ENCODE measurements around the gene SCML1. TPM values are rescaled to one million over a fixed set of nuclear protein-coding genes. Genes with fewer than 3 reads are reported as not detected.

Gene SCML1
- total RNA-seq, 1 experiment from 2014 or later, result 26.4 TPM

GRCh38 chrX:17788956-17789562 is 51.8 kb downstream of the SCML1 start:
- no peak for DNase-seq (ENCODE audit: low spot score)

DNA sequence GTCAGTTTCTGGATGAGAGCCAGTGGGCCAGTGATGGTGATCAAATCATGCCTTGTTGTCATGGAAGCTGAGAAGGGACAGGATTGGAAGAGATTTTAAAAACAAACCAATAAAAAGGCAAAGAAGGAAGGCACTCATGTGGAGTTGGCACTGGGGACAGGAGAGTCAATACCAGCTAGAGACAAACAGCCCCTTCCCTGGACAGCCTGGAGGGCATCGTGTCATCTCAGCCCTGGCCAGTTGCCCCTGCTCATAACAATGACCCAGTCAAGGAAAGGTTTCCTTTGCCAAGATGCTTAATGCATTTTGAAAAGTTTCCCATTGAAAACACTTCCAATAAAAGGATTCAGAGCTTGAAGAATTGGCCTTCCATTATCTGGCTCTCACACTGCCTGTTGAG is 55.5 kb downstream of the SCML1 start:
- DNase-seq (ENCODE audit: low spot score), result no peak

DNA sequence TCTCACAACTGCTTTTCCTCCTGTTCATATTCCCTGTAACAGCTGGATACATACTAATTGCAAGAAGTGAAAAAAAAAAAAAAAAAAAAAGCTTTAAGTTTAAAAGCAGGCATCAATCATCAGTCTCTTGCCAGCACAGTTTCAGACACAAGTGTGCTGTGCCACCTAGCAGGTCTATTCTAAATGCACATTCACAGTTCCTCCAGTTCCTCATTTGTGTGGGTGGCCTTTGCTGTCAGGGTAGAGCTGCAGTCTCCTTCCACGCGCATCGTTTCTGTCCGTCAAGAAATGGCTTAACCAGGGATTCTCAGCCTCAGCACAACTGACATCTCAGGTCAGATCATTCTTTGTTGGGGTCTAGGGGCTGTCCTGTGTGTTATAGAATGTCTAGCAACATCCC is 61.6 kb downstream of the SCML1 start:
- DNase-seq (ENCODE audit: low spot score), result no peak

- no peak for DNase-seq (ENCODE audit: low spot score)
Observed at GRCh38 chrX:17801431-17801830, 64.1 kb downstream of the SCML1 start.

GRCh38 chrX:17802756-17803155 is 65.5 kb downstream of the SCML1 start:
- no peak for DNase-seq (ENCODE audit: low spot score)

DNA sequence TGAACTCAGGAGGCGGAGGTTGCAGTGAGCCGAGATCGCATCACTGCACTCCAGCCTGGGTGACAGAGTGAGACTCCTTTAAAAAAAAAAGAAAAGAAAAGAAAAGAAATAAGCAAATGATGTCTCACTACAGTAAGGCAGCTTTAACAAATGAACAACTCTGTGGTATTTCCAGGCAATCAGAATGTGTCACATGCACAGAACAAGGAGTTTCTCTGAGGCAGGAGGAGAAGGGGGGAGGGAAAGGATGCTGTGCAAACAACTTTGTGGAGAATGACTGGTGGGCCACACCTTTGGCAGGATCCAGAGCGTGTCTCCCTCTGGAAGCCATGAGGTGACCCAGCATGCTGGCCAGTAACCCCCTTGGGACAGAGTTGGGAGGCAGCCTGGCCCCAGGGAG is 66.2 kb downstream of the SCML1 start:
- DNase-seq (ENCODE audit: low spot score), result no peak

Other genes starting within 250 kb of the SCML1 start
- not detected in 2 replicates for gene RAI2, start 123.8 kb downstream of the SCML1 start, total RNA-seq (2014; rRNA removed; shearing (Covaris generic))

Data from A172 (cell line).